ENCODE results near the gene CLEC18C.
"Not testable (repeated sequence)": the region's sequence is repeated elsewhere in the genome, so short reads cannot be mapped to it uniquely, and the experiment has no call there.

GRCh38 chr16:70225430-70225829 is 51.8 kb downstream of the CLEC18C start:
- TF ChIP-seq CTCF (conservative IDR thresholded peaks at IDR 0.05 in 1 of 2, IDR thresholded peaks at IDR 0.05 in 1 of 2; ENCODE audit: low read depth in 1 of 2, low read length in 2 of 2); EZH2 (IDR thresholded peaks at IDR 0.05; ENCODE audit: low read length, missing control alignments): not testable (repeated sequence)

Data from fibroblast of lung (primary cell).